Neuronal stem cell (in vitro differentiated cells): ENCODE results near the gene TDRD12.

ENCODE experiments used
- DNase-seq: peaks from one replicate; pipeline ENCODE4 v3.0.0-alpha.2; 2013; ENCODE audit warnings: low spot score
- H2AFZ ChIP-seq: one replicate; pipeline ENCODE4 v1.6.1; 2013; ENCODE audit warnings: mild to moderate bottlenecking, low read length, inconsistent platforms
- H2AK5ac ChIP-seq: 2 replicates; pipeline ENCODE4 v1.6.1; 2013; ENCODE audit warnings: low read depth, mild to moderate bottlenecking, inconsistent platforms, low read length, moderate library complexity, mixed read lengths
- H2BK120ac ChIP-seq: 2 replicates; pipeline ENCODE4 v1.6.1; 2013; ENCODE audit warnings: low read depth, mild to moderate bottlenecking, inconsistent platforms, low read length, moderate library complexity, mixed read lengths
- H2BK12ac ChIP-seq: one replicate; pipeline ENCODE4 v1.6.1; 2013; ENCODE audit warnings: low read length, inconsistent platforms
- H2BK15ac ChIP-seq: 2 replicates; pipeline ENCODE4 v1.6.1; 2013; ENCODE audit warnings: mild to moderate bottlenecking, low read length, inconsistent platforms, mixed read lengths
- H2BK5ac ChIP-seq: one replicate; pipeline ENCODE4 v1.6.1; 2013; ENCODE audit warnings: inconsistent platforms, mild to moderate bottlenecking, low read length, moderate library complexity
- H3K14ac ChIP-seq: one replicate; pipeline ENCODE4 v1.6.1; 2013; ENCODE audit warnings: low read length, inconsistent platforms
- H3K18ac ChIP-seq: 2 replicates; pipeline ENCODE4 v1.6.1; 2013; ENCODE audit warnings: low read length, inconsistent platforms
- H3K23ac ChIP-seq: 2 replicates; pipeline ENCODE4 v1.6.1; 2013; ENCODE audit warnings: low read depth, mild to moderate bottlenecking, mixed read lengths, low read length, inconsistent platforms; ENCODE audit not compliant: poor library complexity
- H3K27ac ChIP-seq: replicated peaks from 3 replicates; pipeline ENCODE4 v1.5.1; 2013; ENCODE audit warnings: low read length, inconsistent platforms
- H3K27me3 ChIP-seq, 3 experiments: 2 replicates each; pipeline ENCODE4 v1.6.1; 2013; ENCODE audit warnings: low read length in 3 of 3, mild to moderate bottlenecking in 2 of 3, inconsistent platforms in 1 of 3, low read depth in 1 of 3, mixed read lengths in 1 of 3, moderate library complexity in 1 of 3; ENCODE audit not compliant: control insufficient read depth in 3 of 3, insufficient read depth in 3 of 3
- H3K36me3 ChIP-seq, 2 donors: replicated peaks in 1 of 2; 2 replicates each; pipeline ENCODE4 v1.6.1; 2013; ENCODE audit warnings: low read length in 2 of 2; ENCODE audit not compliant: control insufficient read depth in 2 of 2, insufficient read depth in 2 of 2
- H3K4ac ChIP-seq: 2 replicates; pipeline ENCODE4 v1.6.1; 2013; ENCODE audit warnings: inconsistent platforms, mild to moderate bottlenecking, low read length, moderate library complexity
- H3K4me1 ChIP-seq, 2 donors: 1 replicate in 1 of 2; 2 replicates in 1 of 2; pipeline ENCODE4 v1.6.1; 2013; ENCODE audit warnings: low read length in 2 of 2, low read depth in 1 of 2; ENCODE audit not compliant: control insufficient read depth in 2 of 2, insufficient read depth in 1 of 2
- H3K4me2 ChIP-seq: one replicate; pipeline ENCODE4 v1.6.1; 2013; ENCODE audit warnings: mild to moderate bottlenecking, low read length, inconsistent platforms; ENCODE audit not compliant: insufficient read depth, poor library complexity, severe bottlenecking
- H3K4me3 ChIP-seq, 2 donors: 2 replicates each; pipeline ENCODE4 v1.5.1; 2013; ENCODE audit warnings: low read length in 2 of 2, mild to moderate bottlenecking in 2 of 2, inconsistent platforms in 1 of 2, moderate library complexity in 1 of 2
- H3K79me1 ChIP-seq: one replicate; pipeline ENCODE4 v1.6.1; 2013; ENCODE audit warnings: low read depth, mild to moderate bottlenecking, inconsistent platforms, low read length, moderate library complexity
- H3K9ac ChIP-seq: one replicate; pipeline ENCODE4 v1.6.1; 2013; ENCODE audit warnings: mild to moderate bottlenecking, low read depth, low read length, inconsistent platforms; ENCODE audit not compliant: poor library complexity
- H3K9me3 ChIP-seq, 2 donors: replicated peaks in 1 of 2; 2 replicates each; pipeline versions ENCODE3 to v1.6.1; 2013; ENCODE audit warnings: low read length in 2 of 2, mild to moderate bottlenecking in 2 of 2, inconsistent platforms in 1 of 2, low read depth in 1 of 2, mixed read lengths in 1 of 2, moderate library complexity in 1 of 2; ENCODE audit not compliant: control insufficient read depth in 2 of 2, insufficient read depth in 1 of 2
- H4K8ac ChIP-seq: one replicate; pipeline ENCODE4 v1.6.1; 2013; ENCODE audit warnings: low read depth, mild to moderate bottlenecking, inconsistent platforms, low read length, moderate library complexity
- H4K91ac ChIP-seq: one replicate; pipeline ENCODE4 v1.6.1; 2013; ENCODE audit warnings: low read length, low read depth, mild to moderate bottlenecking, inconsistent platforms; ENCODE audit not compliant: poor library complexity
- WGBS, 2 donors: extraction: QIAGEN DNeasy Blood & Tissue Kit; methylation state at CpG; one replicate each; pipeline ENCODE4 v1.1.7; 2013; ENCODE audit warnings: missing lambda C conversion rate in 2 of 2, mixed read lengths in 1 of 2; ENCODE audit not compliant: insufficient read length in 2 of 2, insufficient replicate concordance in 1 of 2; ENCODE audit errors: extremely low coverage in 2 of 2; 5-methylcytosine and 5-hydroxymethylcytosine counted together

Gene TDRD12

GRCh38 chr19:32822916-32823746 lies 103.6 kb downstream of the TDRD12 start:
- H3K4me2 ChIP-seq = no peak overlapping the region
- H3K27me3 ChIP-seq = no peaks in the 10 kb centered on the region
- no peak overlapping the region for H3K9ac ChIP-seq
- peaks cover 0 to 3% of the 10 kb centered on the region in 2 donors for H3K9me3 ChIP-seq
- no peak overlapping the region for H4K8ac ChIP-seq
- no peak overlapping the region for H4K91ac ChIP-seq
- H2BK12ac ChIP-seq = no peak overlapping the region
- DNase-seq = no peak
- no peaks in the 10 kb centered on the region for H3K36me3 ChIP-seq
- H3K23ac ChIP-seq = no peak overlapping the region
- no peak overlapping the region for H3K4ac ChIP-seq
- no peaks in the 10 kb centered on the region for H3K79me1 ChIP-seq
- peak overlapping the region; percentile 63 for H2AK5ac ChIP-seq
- H3K27ac ChIP-seq = no peak overlapping the region
- no peak overlapping the region for H2BK120ac ChIP-seq
- no peak overlapping the region for H2BK5ac ChIP-seq
- no peak overlapping the region for H3K4me3 ChIP-seq
- no peak overlapping the region for H3K14ac ChIP-seq
- WGBS, 2 donors = no CpG with 5 or more reads among the region's 14 CpGs
- peak overlapping the region; percentile 62 for H2BK15ac ChIP-seq
- no peak overlapping the region for H2AFZ ChIP-seq
- peaks cover 15 to 17% of the 10 kb centered on the region in 2 donors for H3K4me1 ChIP-seq
- H3K18ac ChIP-seq = no peak overlapping the region

- no peak overlapping the region for H3K27ac ChIP-seq
- H3K4me3 ChIP-seq = no peak overlapping the region
- H3K9me3 ChIP-seq = peaks cover 0 to 3% of the 10 kb centered on the region in 2 donors
- no peak for DNase-seq
- H4K91ac ChIP-seq = no peak overlapping the region
- no peaks in the 10 kb centered on the region for H3K79me1 ChIP-seq
- peak overlapping the region; percentile 62 for H2BK15ac ChIP-seq
- H4K8ac ChIP-seq = no peak overlapping the region
- H2BK12ac ChIP-seq = no peak overlapping the region
- no peak overlapping the region for H3K23ac ChIP-seq
- H3K4me1 ChIP-seq = peaks cover 15 to 17% of the 10 kb centered on the region in 2 donors
- H3K14ac ChIP-seq = no peak overlapping the region
- peak overlapping the region; percentile 88 for H2AFZ ChIP-seq
- H2AK5ac ChIP-seq = no peak overlapping the region
- no peaks in the 10 kb centered on the region for H3K27me3 ChIP-seq
- H3K36me3 ChIP-seq = no peaks in the 10 kb centered on the region
- H2BK5ac ChIP-seq = no peak overlapping the region
- no peak overlapping the region for H2BK120ac ChIP-seq
- H3K18ac ChIP-seq = peak overlapping the region; percentile 49
- no peak overlapping the region for H3K9ac ChIP-seq
- WGBS, 2 donors = no CpG with 5 or more reads among the region's 7 CpGs
- H3K4ac ChIP-seq = no peak overlapping the region
- no peak overlapping the region for H3K4me2 ChIP-seq
Measured at GRCh38 chr19:32823747-32824102, 104.2 kb downstream of the TDRD12 start.

DNA sequence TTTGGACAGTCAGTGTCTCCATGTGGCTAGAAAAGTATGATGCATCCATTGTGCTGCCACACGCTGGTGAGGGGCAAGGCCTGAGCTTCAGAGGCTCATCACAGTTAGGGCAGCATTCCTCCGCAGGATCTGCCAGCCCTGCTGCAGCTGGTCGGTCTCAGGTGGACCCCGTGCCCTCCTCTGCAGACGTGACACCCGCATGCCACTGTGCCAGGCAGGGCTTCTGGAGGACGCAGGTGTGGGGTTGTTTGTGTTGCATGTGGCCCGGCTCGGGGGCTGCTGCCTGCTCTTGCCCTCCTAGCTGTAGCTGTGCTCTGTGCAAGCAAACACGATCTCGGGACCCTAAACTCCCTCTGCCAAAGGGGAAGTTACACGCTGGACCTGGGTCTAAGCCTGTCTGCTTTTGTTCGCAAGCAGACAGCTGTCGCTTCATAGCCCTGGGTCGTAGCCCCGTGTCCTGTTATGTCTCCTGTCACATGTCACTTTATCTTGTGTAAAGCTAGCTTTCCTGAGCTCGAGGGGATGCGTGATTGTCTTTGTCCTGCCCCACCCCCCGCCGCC lies 104.7 kb downstream of the TDRD12 start:
- no peak overlapping the region for H3K4ac ChIP-seq
- H3K4me2 ChIP-seq = no peak overlapping the region
- peaks cover 0 to 3% of the 10 kb centered on the region in 2 donors for H3K9me3 ChIP-seq
- no peak overlapping the region for H4K91ac ChIP-seq
- no peaks in the 10 kb centered on the region for H3K27me3 ChIP-seq
- no peaks in the 10 kb centered on the region for H3K36me3 ChIP-seq
- no peak for DNase-seq
- H3K4me1 ChIP-seq = peaks cover 15 to 17% of the 10 kb centered on the region in 2 donors
- no peak overlapping the region for H2BK12ac ChIP-seq
- H2AK5ac ChIP-seq = peak overlapping the region; percentile 74
- no peak overlapping the region for H3K9ac ChIP-seq
- peak overlapping the region; percentile 40 for H2BK120ac ChIP-seq
- no peaks in the 10 kb centered on the region for H3K79me1 ChIP-seq
- no peak overlapping the region for H4K8ac ChIP-seq
- peak overlapping the region; percentile 88 for H2AFZ ChIP-seq
- no CpG with 5 or more reads among the region's 20 CpGs for WGBS, 2 donors
- no peak overlapping the region for H3K23ac ChIP-seq
- H3K4me3 ChIP-seq = no peak overlapping the region
- no peak overlapping the region for H3K27ac ChIP-seq
- H2BK5ac ChIP-seq = no peak overlapping the region
- peak overlapping the region; percentile 29 for H2BK15ac ChIP-seq
- H3K18ac ChIP-seq = peak overlapping the region; percentile 31
- H3K14ac ChIP-seq = no peak overlapping the region

GRCh38 chr19:32824916-32825608 lies 105.5 kb downstream of the TDRD12 start:
- Histone ChIP-seq H3K79me1 (no peaks in the 10 kb centered on the region), H2BK15ac (no peak overlapping the region), H2BK5ac (no peak overlapping the region), H3K14ac (no peak overlapping the region), H3K4me3 (no peak overlapping the region), H3K18ac (peak overlapping the region; percentile 31), H3K27me3 (no peaks in the 10 kb centered on the region), H2AFZ (peak overlapping the region; percentile 88), H3K27ac (no peak overlapping the region), H3K23ac (no peak overlapping the region), H3K4me1 (peaks cover 14 to 17% of the 10 kb centered on the region in 2 donors), H4K91ac (no peak overlapping the region), H4K8ac (no peak overlapping the region), H2BK120ac (peak overlapping the region; percentile 26), H3K36me3 (no peaks in the 10 kb centered on the region), H3K4me2 (no peak overlapping the region), H3K9me3 (peaks cover 0 to 3% of the 10 kb centered on the region in 2 donors), H3K9ac (peak overlapping the region; percentile 68), H2AK5ac (peak overlapping the region; percentile 74), H3K4ac (no peak overlapping the region), H2BK12ac (no peak overlapping the region)
- peak; percentile 33 for DNase-seq
- no CpG with 5 or more reads among the region's 21 CpGs for WGBS, 2 donors
